ENCODE measurements around the gene ADAM19.
"Not testable (repeated sequence)": the region's sequence is repeated elsewhere in the genome, so short reads cannot be mapped to it uniquely, and the experiment has no call there.

The ADAM19 gene

GRCh38 chr5:157459715-157460599 lies 115.6 kb downstream of the ADAM19 start, which contains the start of gene NIPAL4:
NIPAL4 (plus strand) TSS chr5:157460213; CDS start chr5:157460321, 108 bp downstream.
- DNase-seq: no peak

DNA sequence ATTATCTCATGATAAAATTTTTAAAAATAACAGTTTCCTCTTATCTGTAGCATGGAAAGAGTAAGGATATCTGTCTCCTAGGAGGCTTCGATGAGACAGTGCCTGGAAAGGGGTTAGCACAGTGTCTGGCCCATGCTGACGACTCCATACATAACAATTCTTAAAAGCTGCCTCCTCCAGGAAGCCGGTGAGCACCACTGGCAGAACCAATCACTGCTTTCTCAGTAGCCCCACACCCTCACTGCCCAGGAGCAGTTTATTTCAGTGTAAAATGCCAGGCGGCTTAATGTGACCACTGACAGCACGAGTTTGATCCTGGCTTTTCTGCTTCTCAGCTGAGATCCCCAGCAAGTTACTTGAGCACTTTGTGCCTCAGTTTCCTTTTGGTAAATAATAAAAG lies 116.7 kb downstream of the ADAM19 start:
- no peak for DNase-seq

DNA sequence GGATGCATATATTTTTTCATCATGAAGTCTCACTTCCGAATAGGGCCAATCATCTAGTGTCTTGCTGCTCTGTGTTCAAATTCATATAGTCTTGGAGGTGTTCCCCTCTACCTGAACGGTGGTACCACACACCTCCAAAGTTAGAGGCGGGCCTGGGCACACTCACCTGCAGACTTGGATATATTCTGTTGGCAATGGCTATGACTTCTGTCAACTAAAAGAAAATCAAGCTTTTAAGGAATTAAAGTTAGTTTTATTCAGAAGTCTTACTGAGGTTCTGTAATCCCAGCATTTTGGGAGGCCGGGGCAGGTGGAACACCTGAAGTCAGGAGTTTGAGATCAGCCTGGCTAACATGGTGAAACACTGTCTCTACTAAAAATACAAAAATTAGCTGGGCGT lies 118.2 kb downstream of the ADAM19 start:
- DNase-seq: no peak

- DNase-seq: no peak
Observed at GRCh38 chr5:157456301-157456700, 119.3 kb downstream of the ADAM19 start.

GRCh38 chr5:157455057-157455456 lies 120.5 kb downstream of the ADAM19 start:
- DNase-seq: no peak

GRCh38 chr5:157454273-157454672 lies 121.3 kb downstream of the ADAM19 start:
- DNase-seq: no peak

DNA sequence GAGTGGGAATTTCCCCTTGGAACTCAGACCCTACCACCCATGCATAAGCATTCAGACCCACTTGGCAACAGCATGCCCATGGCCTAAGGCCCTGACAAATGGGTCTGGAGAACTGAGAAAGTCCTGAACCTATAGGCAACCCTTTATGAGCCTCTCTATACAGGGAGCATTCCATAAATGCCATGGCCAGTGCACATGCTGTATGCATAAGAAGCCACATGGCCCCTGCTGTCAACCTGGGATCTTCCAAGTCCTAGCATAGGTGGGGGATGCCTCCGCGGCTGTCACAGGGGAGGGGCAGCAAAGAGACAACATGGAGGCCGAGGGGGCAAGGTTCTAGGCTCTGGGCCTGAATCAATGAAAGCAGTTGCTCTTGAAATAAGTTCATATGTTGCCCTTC lies 123.8 kb downstream of the ADAM19 start:
- DNase-seq: no peak

GRCh38 chr5:157450024-157450423 lies 125.6 kb downstream of the ADAM19 start:
- DNase-seq: no peak

DNA sequence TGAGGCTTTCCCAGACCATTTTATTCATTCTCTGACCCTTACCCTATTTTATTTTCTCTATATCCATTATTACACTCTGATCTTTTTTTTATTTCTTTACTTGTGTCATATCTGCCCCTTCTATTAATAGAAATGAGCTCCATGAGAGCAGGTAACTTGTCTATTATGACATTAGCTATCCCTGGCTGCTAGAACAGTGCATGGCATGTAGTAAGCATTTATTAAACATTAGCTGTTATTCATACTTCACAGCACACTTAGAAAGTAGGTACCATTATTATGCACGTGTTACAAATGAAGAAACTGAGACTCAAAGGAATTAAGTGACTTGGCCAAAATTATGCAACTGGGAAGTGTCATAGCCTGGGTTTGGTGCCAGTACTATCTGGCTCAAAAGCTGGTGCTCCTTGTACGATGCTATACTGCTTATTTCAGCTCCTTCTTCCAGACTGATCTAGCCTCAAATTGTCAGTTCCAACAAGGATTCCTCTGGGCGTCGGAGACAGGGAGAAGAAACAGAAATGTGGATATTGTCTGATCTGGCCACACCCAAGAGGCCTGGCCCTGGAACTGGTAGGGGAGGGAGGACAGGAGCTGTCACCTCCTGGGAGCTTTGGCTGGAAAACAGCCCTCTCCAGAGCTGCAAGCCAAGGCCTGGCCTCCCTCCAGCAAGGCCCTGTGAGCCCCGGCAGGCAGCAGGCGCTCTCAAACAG lies 126.4 kb downstream of the ADAM19 start:
- DNase-seq: no peak

DNA sequence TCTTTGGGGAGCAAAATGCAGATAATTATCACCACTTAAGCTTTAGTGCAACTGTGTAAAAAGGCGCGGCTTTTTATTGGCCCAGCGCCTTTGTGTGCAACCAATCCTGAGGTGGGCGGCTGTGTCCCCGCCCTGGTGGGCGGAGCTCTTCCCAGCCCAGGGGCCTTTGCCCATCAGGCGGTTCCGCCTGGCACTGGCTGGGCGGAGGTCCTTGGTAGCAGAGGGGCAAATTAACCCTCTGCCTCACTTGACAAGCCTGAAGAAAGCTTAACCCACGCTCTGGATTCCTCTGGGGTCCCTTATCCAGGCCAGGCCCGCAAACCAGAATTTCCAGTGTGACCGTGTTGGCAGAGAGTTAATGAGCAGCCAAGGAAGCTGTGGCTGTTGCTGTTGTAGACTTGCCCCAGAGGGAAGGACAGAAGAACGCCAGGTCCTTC lies 128.4 kb downstream of the ADAM19 start:
- DNase-seq: no peak

GRCh38 chr5:157446412-157446935 lies 129.1 kb downstream of the ADAM19 start:
- no peak for DNase-seq

DNA sequence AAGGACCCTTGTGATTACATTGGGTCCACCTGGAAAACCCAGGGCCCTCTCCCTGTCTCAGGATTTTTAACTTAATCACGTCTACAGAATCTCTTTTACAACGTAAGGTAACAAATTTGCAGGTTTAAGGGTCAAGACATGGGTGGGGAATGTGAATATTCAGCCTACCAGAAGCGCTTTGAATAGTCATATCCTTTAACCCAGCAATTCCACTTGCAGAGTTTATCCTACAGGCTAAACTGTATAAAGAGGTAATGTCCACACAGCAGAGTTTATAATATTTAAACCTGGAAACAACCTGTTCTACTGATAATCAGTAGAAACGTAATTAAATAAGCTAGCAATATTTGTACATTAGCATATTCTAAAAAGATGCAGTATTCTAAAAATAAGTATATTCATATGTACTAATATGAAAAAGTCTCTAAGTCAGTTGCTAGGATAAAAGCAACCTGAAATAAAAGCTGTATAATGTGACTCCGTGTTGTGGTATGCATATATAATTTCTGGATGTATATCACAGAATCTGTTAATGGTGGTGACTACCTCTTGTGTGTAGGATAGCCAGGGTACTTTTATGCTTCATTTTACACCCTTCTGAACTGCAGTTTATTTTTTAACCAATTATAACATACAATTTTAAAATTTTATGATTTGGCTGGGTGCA lies 129.7 kb downstream of the ADAM19 start:
- no peak for DNase-seq

DNA sequence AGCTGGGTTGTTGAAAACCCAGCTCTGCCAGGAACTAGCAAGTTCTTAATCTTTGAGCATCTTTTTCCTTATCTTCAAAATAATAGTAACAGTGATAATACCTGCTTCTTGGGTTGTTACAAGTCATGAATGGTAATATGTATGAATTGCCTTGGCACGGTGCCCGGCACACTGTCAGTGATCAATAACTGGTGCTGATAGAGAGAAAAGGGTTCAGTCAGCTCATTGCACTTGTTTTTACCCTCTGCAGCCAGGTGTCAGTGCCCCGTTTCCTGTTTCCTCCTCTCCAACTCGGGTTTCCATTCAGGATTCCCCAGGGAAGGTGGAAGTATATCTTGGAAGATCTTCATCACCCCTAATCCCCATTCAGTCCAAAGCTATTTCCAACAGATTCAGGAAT lies 131.4 kb downstream of the ADAM19 start:
- peak; percentile 10 for DNase-seq

DNA sequence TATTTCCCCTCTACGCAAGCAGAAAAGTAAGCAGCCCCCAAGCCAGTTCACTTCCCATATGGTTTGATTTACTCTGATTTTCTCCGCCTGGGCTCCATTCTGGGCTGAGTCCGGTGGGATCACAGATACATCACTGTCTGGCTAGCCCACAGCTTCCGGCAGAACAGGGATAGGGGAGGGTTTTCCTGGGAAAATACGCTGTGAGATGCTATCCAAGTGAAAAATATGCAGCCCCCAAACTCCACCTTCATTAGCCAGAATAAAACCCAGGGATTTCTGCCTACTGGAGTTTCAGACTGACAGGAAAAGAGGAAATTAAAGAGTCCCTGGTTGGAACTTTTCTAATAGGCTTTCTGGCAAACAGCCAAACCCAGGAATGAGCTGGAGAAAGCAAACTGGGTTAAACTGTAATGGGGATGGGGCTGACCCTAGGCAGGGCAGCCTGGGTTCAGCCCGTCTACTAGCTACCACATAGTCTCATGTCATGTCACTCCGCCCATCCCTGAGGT lies 132.5 kb downstream of the ADAM19 start:
- no peak for DNase-seq

DNA sequence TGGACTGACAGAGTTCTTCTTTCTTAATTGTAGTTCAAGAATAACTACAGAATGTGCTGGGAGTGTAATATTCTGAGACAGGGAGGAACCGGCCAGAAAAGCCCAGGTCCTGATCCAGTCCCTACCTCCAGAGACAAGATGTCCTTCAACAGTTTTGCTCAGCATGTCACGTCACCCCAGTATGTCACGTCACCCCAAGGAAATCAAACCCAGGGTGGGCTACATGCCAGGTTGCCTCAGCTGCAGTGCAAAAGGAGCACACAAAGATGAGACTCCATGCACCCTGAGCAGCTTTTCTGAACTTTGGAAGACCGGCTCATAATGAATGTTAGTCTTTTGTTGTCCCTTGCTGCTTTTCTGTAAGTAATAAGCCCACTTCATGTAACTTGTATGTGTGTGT lies 141.5 kb downstream of the ADAM19 start:
- DNase-seq: no peak

- DNase-seq: peak; percentile 49
Observed at GRCh38 chr5:157431544-157432200, 143.9 kb downstream of the ADAM19 start.

- not testable (repeated sequence) for DNase-seq
Observed at GRCh38 chr5:157429920-157430319, 145.7 kb downstream of the ADAM19 start.
